ENCODE measurements around the gene TFDP1. TPM values are rescaled to one million over a fixed set of nuclear protein-coding genes. Genes with fewer than 3 reads are reported as not detected.
A peak's percentile ranks its signal among the peaks of the same experiment; 100 is the strongest.

TFDP1 gene
- total RNA-seq, 1 donor = 83.8 TPM

DNA sequence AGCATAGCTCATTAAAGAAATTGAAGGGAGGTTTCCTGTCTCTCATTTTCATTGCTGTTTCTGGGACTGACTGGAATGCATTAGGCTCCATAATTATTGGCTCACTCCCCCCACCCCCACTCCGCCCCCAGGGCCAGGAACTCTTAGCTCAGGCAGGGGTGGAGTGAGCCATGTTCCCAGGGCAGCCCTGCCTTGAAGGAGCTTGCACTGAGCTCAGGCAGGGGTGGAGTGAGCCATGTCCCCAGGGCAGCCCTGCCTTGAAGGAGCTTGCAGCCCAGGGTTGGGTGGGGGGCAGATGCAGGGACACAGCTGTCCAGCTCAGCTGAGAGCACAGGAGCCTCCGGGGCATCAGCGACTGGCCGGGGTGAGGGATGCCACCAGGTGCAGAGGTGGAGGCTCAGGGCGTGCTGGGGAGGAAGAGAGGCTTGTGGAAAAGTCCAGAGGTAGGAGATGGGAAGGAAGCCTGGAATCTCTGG, 39.1 kb upstream of the TFDP1 start:
- DNase-seq (ENCODE audit: low read depth) = peak; percentile 65
- TF ChIP-seq, protein P1, sequence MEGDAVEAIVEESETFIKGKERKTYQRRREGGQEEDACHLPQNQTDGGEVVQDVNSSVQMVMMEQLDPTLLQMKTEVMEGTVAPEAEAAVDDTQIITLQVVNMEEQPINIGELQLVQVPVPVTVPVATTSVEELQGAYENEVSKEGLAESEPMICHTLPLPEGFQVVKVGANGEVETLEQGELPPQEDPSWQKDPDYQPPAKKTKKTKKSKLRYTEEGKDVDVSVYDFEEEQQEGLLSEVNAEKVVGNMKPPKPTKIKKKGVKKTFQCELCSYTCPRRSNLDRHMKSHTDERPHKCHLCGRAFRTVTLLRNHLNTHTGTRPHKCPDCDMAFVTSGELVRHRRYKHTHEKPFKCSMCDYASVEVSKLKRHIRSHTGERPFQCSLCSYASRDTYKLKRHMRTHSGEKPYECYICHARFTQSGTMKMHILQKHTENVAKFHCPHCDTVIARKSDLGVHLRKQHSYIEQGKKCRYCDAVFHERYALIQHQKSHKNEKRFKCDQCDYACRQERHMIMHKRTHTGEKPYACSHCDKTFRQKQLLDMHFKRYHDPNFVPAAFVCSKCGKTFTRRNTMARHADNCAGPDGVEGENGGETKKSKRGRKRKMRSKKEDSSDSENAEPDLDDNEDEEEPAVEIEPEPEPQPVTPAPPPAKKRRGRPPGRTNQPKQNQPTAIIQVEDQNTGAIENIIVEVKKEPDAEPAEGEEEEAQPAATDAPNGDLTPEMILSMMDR (IDR thresholded peaks at IDR 0.05; ENCODE audit: insufficient read depth, low read depth, low read length) = no peak
- no peak overlapping the region for H3K4me3 ChIP-seq (ENCODE audit: low read depth, low read length)

DNA sequence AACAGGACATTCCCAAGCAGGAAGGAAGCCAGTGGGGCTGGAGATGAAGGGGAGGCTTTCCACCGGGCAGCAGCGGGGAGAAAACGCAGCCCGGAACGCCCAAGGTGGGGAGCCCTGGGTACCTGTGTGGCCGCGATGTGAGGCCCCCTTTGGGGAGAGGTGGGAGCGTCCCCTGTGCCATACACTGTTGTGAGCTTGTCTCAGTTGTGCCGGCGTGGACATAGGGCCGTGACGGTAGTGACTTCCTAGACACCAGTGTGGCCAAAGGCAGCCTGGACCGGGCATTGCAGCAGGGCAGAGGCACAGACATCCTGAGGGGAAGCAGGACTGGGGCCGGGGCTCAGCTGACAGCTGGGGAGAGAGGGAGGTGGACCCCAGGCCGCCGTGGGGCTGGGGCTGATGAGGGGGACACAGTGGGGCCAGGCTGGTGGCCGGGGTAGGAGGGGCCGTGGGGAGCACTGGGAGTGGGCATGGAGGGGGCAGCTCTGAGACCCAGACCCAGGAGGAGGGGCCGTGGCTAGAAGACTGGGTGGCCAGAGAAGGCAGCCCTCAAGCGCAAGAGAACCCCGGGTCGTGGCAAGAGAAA, 38.5 kb upstream of the TFDP1 start:
- TF ChIP-seq, protein P1 (IDR thresholded peaks at IDR 0.05; ENCODE audit: insufficient read depth, low read depth, low read length) = no peak
- DNase-seq (ENCODE audit: low read depth) = no peak

DNA sequence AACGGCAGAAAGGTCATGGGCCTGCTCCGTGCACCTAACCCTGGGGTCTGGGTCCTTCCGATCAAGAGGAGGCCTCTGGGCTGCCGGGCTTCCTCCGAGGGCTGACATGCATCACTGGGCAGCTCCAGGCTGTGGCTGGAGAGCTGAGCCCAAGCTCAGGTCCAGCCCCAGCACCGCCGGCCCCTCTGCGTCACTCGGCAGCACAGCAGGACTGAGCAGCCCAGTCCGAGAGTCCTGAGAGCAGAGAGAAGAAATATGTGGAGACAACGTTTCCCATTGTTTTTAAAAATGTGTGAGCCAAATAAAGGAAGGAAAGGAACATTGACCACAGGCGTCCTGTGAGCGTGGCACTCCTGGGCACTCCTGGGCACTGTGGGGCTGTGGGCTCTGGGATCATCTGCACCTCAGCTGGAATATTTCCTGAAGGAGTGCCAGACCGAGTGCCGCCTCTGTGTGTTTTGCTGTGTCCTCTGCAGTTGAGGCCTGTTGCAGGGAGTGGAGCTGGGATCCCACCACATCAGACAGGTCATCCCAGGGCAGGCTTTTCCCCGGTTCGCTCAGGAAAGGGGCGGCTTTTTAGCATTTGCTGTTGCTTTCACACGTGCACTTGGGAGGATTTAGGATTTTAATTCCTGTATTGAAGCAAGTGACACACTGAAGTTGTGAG, 37.8 kb upstream of the TFDP1 start:
- DNase-seq (ENCODE audit: low read depth) = peak; percentile 29
- H3K4me3 ChIP-seq (ENCODE audit: low read depth, low read length) = no peak overlapping the region

More for the DNA sequence above, 38.5 kb upstream of the TFDP1 start:
- no peak overlapping the region for H3K4me3 ChIP-seq (ENCODE audit: low read depth, low read length)

DNA sequence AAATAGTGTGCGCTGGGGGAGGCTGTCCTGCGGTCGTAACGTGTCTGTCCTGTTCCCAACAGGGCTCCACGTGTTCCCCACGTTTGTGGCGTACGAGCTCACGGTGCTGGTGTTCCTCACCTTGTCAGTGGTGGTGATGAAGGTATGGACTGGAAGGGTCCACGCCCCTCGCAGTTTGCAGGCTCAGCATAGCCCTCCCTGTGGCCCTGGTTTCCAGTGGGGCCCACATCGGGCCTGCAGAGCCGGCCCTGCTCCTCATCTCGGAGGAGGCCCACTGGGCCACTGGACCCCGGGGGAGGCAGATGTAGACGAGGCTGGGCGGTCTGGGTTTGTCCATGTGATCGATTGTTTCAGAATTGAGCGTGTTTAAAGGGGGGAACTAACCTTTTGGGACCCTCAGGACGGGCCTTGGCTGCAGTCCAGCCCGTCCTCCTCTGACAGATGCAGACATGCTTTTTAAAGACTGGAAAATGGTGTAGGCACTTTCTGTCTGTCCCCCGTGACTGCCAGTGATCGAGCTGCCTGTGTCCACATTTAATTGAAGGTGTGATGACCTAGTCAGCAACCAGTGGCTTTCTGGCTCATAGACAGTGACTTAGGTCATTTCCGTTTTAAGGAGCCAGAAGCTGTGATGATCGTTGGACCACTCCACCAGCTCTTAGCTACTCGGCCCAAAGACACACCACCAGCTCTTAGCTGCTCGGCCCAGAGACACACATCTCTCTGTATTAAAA, 37.1 kb upstream of the TFDP1 start:
- no peak overlapping the region for H3K4me3 ChIP-seq (ENCODE audit: low read depth, low read length)
- TF ChIP-seq, protein P1 (IDR thresholded peaks at IDR 0.05; ENCODE audit: insufficient read depth, low read depth, low read length) = no peak
- peak; percentile 30 for DNase-seq (ENCODE audit: low read depth)

More for the DNA sequence above, 37.8 kb upstream of the TFDP1 start:
- TF ChIP-seq, protein P1 (IDR thresholded peaks at IDR 0.05; ENCODE audit: insufficient read depth, low read depth, low read length) = no peak

DNA sequence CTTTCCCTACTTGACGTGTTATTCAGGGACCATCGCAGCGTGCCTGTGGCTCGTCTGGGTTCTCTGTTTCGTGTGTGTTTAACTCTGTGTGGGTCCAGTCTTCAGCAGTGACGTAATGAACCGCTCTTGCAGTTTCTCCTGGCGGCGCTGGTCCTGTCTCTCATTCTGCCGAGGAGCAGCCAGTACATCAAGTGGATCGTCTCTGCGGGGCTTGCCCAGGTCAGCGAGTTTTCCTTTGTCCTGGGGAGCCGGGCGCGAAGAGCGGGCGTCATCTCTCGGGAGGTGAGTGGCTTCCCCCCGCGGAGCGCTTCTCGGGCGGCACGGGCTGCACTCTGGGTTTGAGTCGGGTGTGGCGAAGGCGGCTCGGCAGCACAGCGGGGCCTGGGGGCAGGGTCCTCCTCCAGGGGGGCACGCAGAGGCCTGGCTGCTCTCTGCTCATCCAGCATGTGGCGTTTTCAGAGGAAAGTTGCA, 36.3 kb upstream of the TFDP1 start:
- TF ChIP-seq, protein P1 (IDR thresholded peaks at IDR 0.05; ENCODE audit: insufficient read depth, low read depth, low read length) = no peak
- peak; percentile 62 for DNase-seq (ENCODE audit: low read depth)
- H3K4me3 ChIP-seq (ENCODE audit: low read depth, low read length) = no peak overlapping the region

DNA sequence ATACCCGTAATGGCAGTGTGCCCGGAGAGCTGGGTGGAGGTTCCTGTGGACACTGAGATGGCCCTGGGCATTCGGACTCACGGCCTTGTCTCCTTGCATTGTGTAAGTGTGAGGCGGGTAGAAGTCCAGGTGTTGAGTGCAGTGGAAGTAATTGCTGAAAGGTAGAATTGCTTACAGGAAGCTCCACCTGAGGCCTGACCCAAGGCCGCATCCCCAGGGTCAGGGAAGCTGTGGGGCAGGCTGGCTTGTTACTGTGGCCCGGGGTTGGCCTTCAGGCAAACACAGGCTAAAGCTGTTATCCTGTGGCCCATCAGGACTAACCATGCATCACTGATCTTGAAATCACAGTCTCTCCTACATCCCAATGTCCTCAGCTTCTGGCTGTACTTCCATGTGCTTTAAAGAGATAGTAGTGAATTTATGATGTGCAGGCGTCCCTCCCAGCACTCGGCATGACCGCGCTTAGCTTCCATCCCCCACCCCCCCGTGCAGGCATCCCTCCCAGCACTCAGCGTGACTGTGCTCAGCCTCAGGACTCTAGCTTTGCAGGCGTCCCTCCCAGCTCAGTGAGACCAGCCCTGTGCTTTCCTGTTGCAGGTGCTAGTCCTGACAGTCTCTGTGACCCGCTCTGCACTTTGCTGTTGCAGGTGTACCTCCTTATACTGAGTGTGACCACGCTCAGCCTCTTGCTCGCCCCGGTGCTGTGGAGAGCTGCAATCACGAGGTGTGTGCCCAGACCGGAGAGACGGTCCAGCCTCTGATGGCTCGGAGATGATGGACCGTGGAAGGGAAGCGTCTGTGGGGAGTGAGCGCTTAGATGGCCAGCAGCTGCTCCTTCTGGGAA, 35.6 kb upstream of the TFDP1 start:
- H3K4me3 ChIP-seq (ENCODE audit: low read depth, low read length) = no peak overlapping the region
- DNase-seq (ENCODE audit: low read depth) = no peak
- TF ChIP-seq, protein P1 (IDR thresholded peaks at IDR 0.05; ENCODE audit: insufficient read depth, low read depth, low read length) = no peak

Measured in fibroblast of villous mesenchyme (primary cell).